Natural killer cell (primary cell): ENCODE measurements around the gene ZNF185. TPM values are rescaled to one million over a fixed set of nuclear protein-coding genes. Genes with fewer than 3 reads are reported as not detected.

Experiments used
- ATAC-seq, 3 donors: fragments of 150-1000 bp in 2 of 3; fragments of 200-7000 bp in 1 of 3; cut with Tn5 transposase; 1 replicate in 1 of 3; 2 replicates in 2 of 3; pipeline ENCODE4 v1.10.0; 2021; ENCODE audit warnings: mild to moderate bottlenecking in 2 of 3, moderate library complexity in 2 of 3
- DNase-seq, 2 donors: peaks; one replicate each; pipeline versions ENCODE4 v3.0.0 to v3.0.0-alpha.2; 2013 to 2021; ENCODE audit warnings: mixed read lengths in 1 of 2
- H3K27ac ChIP-seq: one replicate; pipeline ENCODE4 v1.5.1; 2013; ENCODE audit warnings: mild to moderate bottlenecking, low read length
- H3K27me3 ChIP-seq: one replicate; pipeline ENCODE4 v1.6.1; 2013; ENCODE audit warnings: low read length; ENCODE audit not compliant: control insufficient read depth, insufficient read depth
- H3K36me3 ChIP-seq: one replicate; pipeline ENCODE4 v1.6.1; 2013; ENCODE audit warnings: low read length; ENCODE audit not compliant: control insufficient read depth, insufficient read depth
- H3K4me1 ChIP-seq: one replicate; pipeline ENCODE4 v1.6.1; 2013; ENCODE audit warnings: low read length; ENCODE audit not compliant: control insufficient read depth, insufficient read depth
- H3K4me3 ChIP-seq: one replicate; pipeline ENCODE4 v1.5.1; 2013; ENCODE audit warnings: low read length
- H3K9me3 ChIP-seq: one replicate; pipeline ENCODE4 v1.6.1; 2013; ENCODE audit warnings: low read length; ENCODE audit not compliant: control insufficient read depth, insufficient read depth
- H3K27ac Mint-ChIP-seq, 2 donors: one replicate each; pipeline ENCODE4 v1.8.0; 2022; ENCODE audit warnings: mild to moderate bottlenecking in 2 of 2, mixed read lengths in 2 of 2, moderate library complexity in 1 of 2
- H3K27me3 Mint-ChIP-seq, 2 donors: one replicate each; pipeline ENCODE4 v1.8.0; 2022; ENCODE audit warnings: low read depth in 2 of 2, mixed read lengths in 2 of 2
- H3K36me3 Mint-ChIP-seq: one replicate; pipeline ENCODE4 v1.8.0; 2022; ENCODE audit warnings: mixed read lengths
- H3K4me1 Mint-ChIP-seq, 2 donors: one replicate each; pipeline ENCODE4 v1.8.0; 2022; ENCODE audit warnings: mixed read lengths in 2 of 2
- H3K4me3 Mint-ChIP-seq: one replicate; pipeline ENCODE4 v1.8.0; 2022; ENCODE audit warnings: mild to moderate bottlenecking, moderate library complexity, mixed read lengths
- H3K9me3 Mint-ChIP-seq, 2 donors: one replicate each; pipeline ENCODE4 v1.8.0; 2022; ENCODE audit warnings: mixed read lengths in 2 of 2
- CTCF ChIP-seq: fragments of 200-600 bp; IDR thresholded peaks from one replicate; pipeline ENCODE4 v1.8.0; 2022; ENCODE audit warnings: antibody characterized with exemption
- WGBS: methylation state at CpG from one replicate; pipeline ENCODE4 v1.1.7; 2013; ENCODE audit warnings: missing lambda C conversion rate; ENCODE audit not compliant: insufficient coverage; 5-methylcytosine and 5-hydroxymethylcytosine counted together
- intact Hi-C: fragments of 100-400 bp; cut with micrococcal nuclease; formaldehyde crosslinking; loops from one replicate; pipeline ENCODE4 v1.14.2; 2022
- total RNA-seq, 4 donors: library from RNA; stranded (reverse); fragments of 120-200 nt in 1 of 4; gene quantifications; one replicate each; pipeline versions ENCODE4 v1.2.3 to v1.2.4, GENCODE V29; 2013 to 2022

The ZNF185 gene
- total RNA-seq, 3 donors from 2014 or later (not counting 1 experiment from before 2014, with no cell fraction given) = 1.9 to 12.4 (median 6.5) TPM

DNA sequence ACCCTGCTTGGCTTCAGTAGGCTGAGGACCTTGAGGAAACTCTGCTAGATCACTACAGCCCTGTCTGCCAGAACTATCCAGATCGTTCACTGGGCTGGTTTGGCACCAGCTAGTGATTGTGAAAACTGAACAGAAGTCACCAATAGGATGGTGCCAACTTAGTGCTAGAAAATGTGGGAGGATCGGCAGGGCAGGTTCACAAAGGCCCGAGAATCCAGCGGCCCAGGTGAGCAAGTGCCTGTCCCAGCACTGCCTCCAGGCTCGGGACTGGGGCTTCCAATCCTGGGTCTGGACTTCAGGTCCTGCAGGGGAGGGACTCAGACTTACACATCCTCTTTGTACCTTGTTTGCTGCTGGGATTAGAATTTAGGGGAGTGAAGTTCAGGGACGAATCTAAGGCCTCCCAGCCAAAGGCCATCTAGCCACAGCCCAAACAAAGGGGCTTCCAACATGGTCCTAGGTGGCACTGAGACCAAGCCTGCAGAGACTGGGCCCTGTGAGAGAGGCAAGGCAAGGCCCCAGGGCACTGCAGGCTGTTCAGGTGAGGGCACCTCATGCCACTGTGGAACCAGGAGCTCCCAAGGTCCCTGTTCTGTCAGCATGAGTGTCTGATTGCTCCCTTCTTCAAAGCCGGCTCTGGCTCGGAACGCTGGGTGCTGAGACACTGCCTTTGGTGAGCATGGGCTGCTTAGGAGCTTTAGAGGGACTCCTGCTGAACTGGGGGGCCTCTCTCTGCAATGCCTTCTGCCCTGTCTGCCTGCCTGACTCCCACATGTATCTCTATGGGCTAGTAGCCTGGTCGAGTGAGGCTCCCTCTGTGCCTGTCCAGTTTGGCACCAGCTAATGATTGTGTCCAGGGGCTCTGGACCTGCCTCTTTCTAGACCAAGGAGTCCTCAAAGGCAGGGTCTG is 20.7 kb upstream of the ZNF185 start:
- H3K9me3 ChIP-seq = no peaks in the 10 kb centered on the region
- H3K36me3 Mint-ChIP-seq = no peaks in the 10 kb centered on the region
- peaks cover 0 to 11% of the 10 kb centered on the region in 2 donors for H3K27me3 Mint-ChIP-seq
- no peak for ATAC-seq
- no peaks in the 10 kb centered on the region for H3K27me3 ChIP-seq
- peaks cover 8% of the 10 kb centered on the region for H3K4me1 ChIP-seq
- no peak for TF ChIP-seq CTCF
- no peak for DNase-seq
- no peak overlapping the region for H3K4me3 Mint-ChIP-seq
- no peak overlapping the region for H3K27ac ChIP-seq
- WGBS = 89% methylated on average over 9 of the region's 10 CpGs
- no peaks in the 10 kb centered on the region for H3K36me3 ChIP-seq
- no peak overlapping the region for H3K27ac Mint-ChIP-seq
- no peaks in the 10 kb centered on the region for H3K9me3 Mint-ChIP-seq
- intact Hi-C loops = no loop called here
- peaks cover 12 to 14% of the 10 kb centered on the region in 2 donors for H3K4me1 Mint-ChIP-seq
- H3K4me3 ChIP-seq = no peak overlapping the region

DNA sequence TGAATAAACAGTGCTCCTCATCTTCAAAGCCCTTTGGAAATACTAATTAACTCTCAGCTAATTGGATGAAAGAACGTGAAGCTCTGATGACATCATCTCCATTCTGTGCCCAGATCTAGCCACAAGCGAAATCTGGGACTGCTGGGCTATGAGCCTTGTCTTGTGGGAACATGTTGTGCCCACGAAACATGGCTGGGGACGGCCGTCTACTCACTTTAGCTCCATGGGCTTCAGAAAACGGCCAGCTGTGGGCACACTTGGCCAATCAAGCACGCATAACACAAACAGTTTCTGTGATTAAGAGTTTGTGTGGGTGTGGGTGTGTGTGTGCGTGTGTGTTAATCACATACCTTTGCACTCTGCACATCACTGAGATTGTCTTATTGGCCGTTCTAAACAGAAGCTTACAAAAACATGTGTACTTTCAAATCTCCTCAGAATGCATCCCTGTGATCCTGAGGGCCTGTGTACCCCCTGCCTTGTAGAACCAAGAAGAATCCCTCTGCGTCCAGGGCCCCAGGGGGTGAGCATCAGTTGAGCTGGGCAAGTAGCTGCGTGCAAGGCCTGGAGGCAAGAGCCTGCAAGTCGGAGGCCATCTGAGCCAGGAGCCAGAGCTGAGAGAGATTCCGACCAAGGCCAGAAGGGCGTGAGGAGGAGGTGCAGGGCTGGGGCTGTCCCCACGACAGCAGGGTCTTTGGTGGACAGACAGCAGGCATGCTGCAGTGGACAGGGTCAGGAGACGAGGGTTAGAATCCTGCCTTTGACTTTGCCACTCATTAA is 18.7 kb upstream of the ZNF185 start:
- Mint-ChIP-seq H3K27me3 (peaks cover 0 to 15% of the 10 kb centered on the region in 2 donors), H3K4me3 (no peak overlapping the region)
- ATAC-seq = no peak

DNA sequence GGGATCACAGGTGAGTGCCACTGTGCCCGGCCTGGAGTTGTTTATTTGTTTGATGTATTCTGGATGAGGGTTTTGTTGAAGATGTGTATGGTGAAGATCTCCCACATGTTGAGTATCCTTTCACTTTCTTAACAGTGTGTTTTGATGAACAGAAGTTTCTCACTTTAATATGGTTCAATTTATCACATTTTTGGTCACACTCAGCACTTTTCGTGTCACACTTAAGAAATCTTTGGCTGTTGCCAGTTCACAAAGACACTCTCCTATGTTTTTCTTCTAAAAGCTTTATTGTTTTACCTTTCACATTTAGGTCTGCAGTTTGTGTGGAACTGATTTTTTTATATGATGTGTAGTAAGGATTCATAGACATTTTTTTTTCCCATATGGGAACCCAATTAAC is 16.6 kb upstream of the ZNF185 start:
- no peak overlapping the region for H3K27ac Mint-ChIP-seq
- Histone ChIP-seq H3K4me1 (no peaks in the 10 kb centered on the region), H3K36me3 (no peaks in the 10 kb centered on the region), H3K4me3 (no peak overlapping the region), H3K27me3 (no peaks in the 10 kb centered on the region), H3K27ac (no peak overlapping the region), H3K9me3 (no peaks in the 10 kb centered on the region)
- no peak overlapping the region for H3K4me3 Mint-ChIP-seq
- intact Hi-C loops = no loop called here
- TF ChIP-seq CTCF = no peak
- H3K4me1 Mint-ChIP-seq = no peaks in the 10 kb centered on the region
- no peaks in the 10 kb centered on the region for H3K36me3 Mint-ChIP-seq
- H3K9me3 Mint-ChIP-seq = no peaks in the 10 kb centered on the region
- DNase-seq = no peak
- ATAC-seq = no peak
- WGBS = no CpG with 5 or more reads among the region's 2 CpGs
- peaks cover 5 to 19% of the 10 kb centered on the region in 2 donors for H3K27me3 Mint-ChIP-seq

More for the DNA sequence above, 18.7 kb upstream of the ZNF185 start:
- no peaks in the 10 kb centered on the region for H3K36me3 ChIP-seq
- no peak for TF ChIP-seq CTCF
- H3K9me3 Mint-ChIP-seq = no peaks in the 10 kb centered on the region
- no peak for DNase-seq
- peaks cover 0 to 5% of the 10 kb centered on the region in 2 donors for H3K4me1 Mint-ChIP-seq
- no peaks in the 10 kb centered on the region for H3K36me3 Mint-ChIP-seq
- H3K4me3 ChIP-seq = no peak overlapping the region
- H3K4me1 ChIP-seq = no peaks in the 10 kb centered on the region
- no peak overlapping the region for H3K27ac ChIP-seq
- H3K9me3 ChIP-seq = no peaks in the 10 kb centered on the region
- WGBS = 76% methylated on average over 13 of the region's 16 CpGs
- no peaks in the 10 kb centered on the region for H3K27me3 ChIP-seq
- intact Hi-C loops = no loop called here
- no peak overlapping the region for H3K27ac Mint-ChIP-seq
